OCI-LY1 (cell line): ENCODE results near the gene CALHM5.

Source experiments
- H2AFZ ChIP-seq: fragments of 200-600 bp; sonication (generic), shearing (Covaris generic); 2 replicates; pipeline ENCODE4 v1.6.0; 2014; ENCODE audit warnings: antibody characterized with exemption, mild to moderate bottlenecking, low read length
- H3F3A ChIP-seq: fragments of 200-600 bp; sonication (generic), shearing (Covaris generic); 2 replicates; pipeline ENCODE4 v1.6.0; 2014; ENCODE audit warnings: mild to moderate bottlenecking, antibody characterized with exemption, low read length, moderate library complexity; ENCODE audit not compliant: insufficient read depth
- H3K27ac ChIP-seq: fragments of 200-600 bp; sonication (generic); 2 replicates; pipeline ENCODE4 v1.5.1; 2014; ENCODE audit warnings: low read length, mixed run types, mild to moderate bottlenecking, low read depth; ENCODE audit not compliant: poor library complexity, severe bottlenecking
- H3K27me3 ChIP-seq: fragments of 200-600 bp; sonication (generic); 2 replicates; pipeline ENCODE4 v1.6.0; 2014; ENCODE audit warnings: antibody characterized with exemption, mild to moderate bottlenecking, low read length, moderate library complexity; ENCODE audit not compliant: insufficient read depth
- H3K36me3 ChIP-seq: fragments of 200-600 bp; sonication (generic); 2 replicates; pipeline ENCODE4 v1.6.1; 2014; ENCODE audit warnings: mild to moderate bottlenecking, antibody characterized with exemption, low read length, moderate library complexity, mixed read lengths; ENCODE audit not compliant: insufficient read depth
- H3K4me1 ChIP-seq: fragments of 200-600 bp; sonication (generic); 2 replicates; pipeline ENCODE4 v1.5.1; 2014; ENCODE audit warnings: mild to moderate bottlenecking, low read length, moderate library complexity; ENCODE audit not compliant: insufficient read depth, severe bottlenecking
- H3K4me2 ChIP-seq: fragments of 200-600 bp; sonication (generic), shearing (Covaris generic); 2 replicates; pipeline ENCODE4 v1.6.1; 2014; ENCODE audit warnings: low read length
- H3K4me3 ChIP-seq: fragments of 200-600 bp; sonication (generic); 2 replicates; pipeline ENCODE4 v1.5.1; 2014; ENCODE audit warnings: low read length, low read depth, mild to moderate bottlenecking, mixed read lengths; ENCODE audit not compliant: poor library complexity, severe bottlenecking
- H3K79me2 ChIP-seq: fragments of 200-600 bp; shearing (Covaris generic); 2 replicates; pipeline ENCODE4 v1.6.1; 2016; ENCODE audit warnings: mixed run types, low read length, mixed read lengths; ENCODE audit not compliant: insufficient read depth
- H3K9ac ChIP-seq: fragments of 200-600 bp; sonication (generic), shearing (Covaris generic); 2 replicates; pipeline ENCODE4 v1.6.1; 2014; ENCODE audit warnings: mild to moderate bottlenecking, low read length, mixed read lengths
- H3K9me2 ChIP-seq: fragments of 200-600 bp; sonication (generic), shearing (Covaris generic); 2 replicates; pipeline ENCODE4 v1.6.1; 2014; ENCODE audit warnings: low read depth, mild to moderate bottlenecking, low read length, mixed read lengths
- H3K9me3 ChIP-seq: fragments of 200-600 bp; shearing (Covaris generic); 2 replicates; pipeline ENCODE4 v1.6.1; 2014; ENCODE audit warnings: low read length, mixed read lengths
- H4K20me1 ChIP-seq: fragments of 200-600 bp; sonication (generic), shearing (Covaris generic); 2 replicates; pipeline ENCODE4 v1.6.0; 2016; ENCODE audit warnings: mild to moderate bottlenecking, low read length; ENCODE audit not compliant: insufficient read depth
- EZH2 ChIP-seq: fragments of 200-600 bp; sonication (generic), shearing (Covaris generic); IDR thresholded peaks from 2 replicates; pipeline ENCODE4 v1.8.0; 2017; ENCODE audit warnings: borderline replicate concordance, mixed run types, mild to moderate bottlenecking, antibody characterized with exemption, low read length, moderate library complexity, mixed read lengths
- TF ChIP-seq, protein P1 (sequence below): fragments of 200-600 bp; sonication (generic), shearing (Covaris generic); IDR thresholded peaks from 2 replicates; pipeline ENCODE4 v1.5.1; 2017; ENCODE audit warnings: mild to moderate bottlenecking, antibody characterized with exemption, low read length, moderate library complexity, mixed read lengths

Gene CALHM5

DNA sequence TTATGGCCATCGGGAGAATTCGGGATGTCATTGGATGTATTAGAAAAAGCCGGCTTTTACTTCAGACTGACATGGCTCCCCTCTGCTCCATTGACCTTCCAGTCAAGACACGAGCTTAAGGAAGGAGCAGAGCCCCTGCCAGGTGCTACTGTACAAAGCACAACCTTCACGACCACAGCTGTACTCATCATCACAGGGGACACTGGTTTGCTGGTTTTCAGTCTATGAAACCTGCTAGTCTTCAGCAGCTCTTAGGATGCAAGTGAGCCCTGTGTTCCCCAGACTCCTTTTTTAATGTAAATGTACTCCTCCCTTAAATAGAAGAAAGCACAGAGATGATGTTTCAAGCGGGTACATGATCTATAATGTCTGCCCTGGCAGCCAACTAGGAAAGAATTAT is 35.9 kb downstream of the CALHM5 start:
- Histone ChIP-seq H3K27ac (no peak overlapping the region), H3K4me3 (no peak overlapping the region), H2AFZ (no peak overlapping the region), H4K20me1 (no peaks in the 10 kb centered on the region), H3K36me3 (no peaks in the 10 kb centered on the region), H3K9me2 (no peaks in the 10 kb centered on the region), H3K27me3 (no peaks in the 10 kb centered on the region), H3K4me2 (no peak overlapping the region), H3K9ac (no peak overlapping the region), H3K79me2 (no peaks in the 10 kb centered on the region), H3K9me3 (no peaks in the 10 kb centered on the region), H3K4me1 (no peaks in the 10 kb centered on the region), H3F3A (no peaks in the 10 kb centered on the region)
- TF ChIP-seq, protein P1, sequence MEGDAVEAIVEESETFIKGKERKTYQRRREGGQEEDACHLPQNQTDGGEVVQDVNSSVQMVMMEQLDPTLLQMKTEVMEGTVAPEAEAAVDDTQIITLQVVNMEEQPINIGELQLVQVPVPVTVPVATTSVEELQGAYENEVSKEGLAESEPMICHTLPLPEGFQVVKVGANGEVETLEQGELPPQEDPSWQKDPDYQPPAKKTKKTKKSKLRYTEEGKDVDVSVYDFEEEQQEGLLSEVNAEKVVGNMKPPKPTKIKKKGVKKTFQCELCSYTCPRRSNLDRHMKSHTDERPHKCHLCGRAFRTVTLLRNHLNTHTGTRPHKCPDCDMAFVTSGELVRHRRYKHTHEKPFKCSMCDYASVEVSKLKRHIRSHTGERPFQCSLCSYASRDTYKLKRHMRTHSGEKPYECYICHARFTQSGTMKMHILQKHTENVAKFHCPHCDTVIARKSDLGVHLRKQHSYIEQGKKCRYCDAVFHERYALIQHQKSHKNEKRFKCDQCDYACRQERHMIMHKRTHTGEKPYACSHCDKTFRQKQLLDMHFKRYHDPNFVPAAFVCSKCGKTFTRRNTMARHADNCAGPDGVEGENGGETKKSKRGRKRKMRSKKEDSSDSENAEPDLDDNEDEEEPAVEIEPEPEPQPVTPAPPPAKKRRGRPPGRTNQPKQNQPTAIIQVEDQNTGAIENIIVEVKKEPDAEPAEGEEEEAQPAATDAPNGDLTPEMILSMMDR, result no peak
- TF ChIP-seq EZH2, result no peak

DNA sequence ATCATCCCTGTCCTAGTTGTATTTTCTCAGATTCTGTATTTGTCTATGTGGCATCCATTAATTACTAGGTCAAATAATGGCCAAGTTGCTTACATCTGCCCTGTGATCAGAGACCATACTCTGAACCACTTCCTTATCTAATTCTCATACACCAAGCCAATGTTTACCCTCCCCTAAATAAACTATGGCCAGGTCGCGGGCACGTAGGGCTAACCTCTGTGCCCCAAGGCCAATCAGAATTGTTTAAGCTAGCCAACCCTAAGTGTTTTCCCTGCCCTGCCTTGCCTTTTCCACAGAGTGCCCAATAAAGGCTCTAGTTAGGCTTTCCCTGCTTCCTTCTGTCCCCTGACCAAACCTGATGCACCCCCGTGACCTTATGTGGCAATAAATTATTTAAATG is 39.4 kb downstream of the CALHM5 start:
- H3K4me1 ChIP-seq, result no peaks in the 10 kb centered on the region
- no peak overlapping the region for H2AFZ ChIP-seq
- no peaks in the 10 kb centered on the region for H3K9me3 ChIP-seq
- no peaks in the 10 kb centered on the region for H3K79me2 ChIP-seq
- no peak overlapping the region for H3K9ac ChIP-seq
- H3K4me2 ChIP-seq, result no peak overlapping the region
- no peaks in the 10 kb centered on the region for H3K36me3 ChIP-seq
- no peak overlapping the region for H3K4me3 ChIP-seq
- H4K20me1 ChIP-seq, result no peaks in the 10 kb centered on the region
- no peaks in the 10 kb centered on the region for H3K9me2 ChIP-seq
- no peak overlapping the region for H3K27ac ChIP-seq
- H3K27me3 ChIP-seq, result no peaks in the 10 kb centered on the region
- H3F3A ChIP-seq, result no peaks in the 10 kb centered on the region
- no peak for TF ChIP-seq EZH2

DNA sequence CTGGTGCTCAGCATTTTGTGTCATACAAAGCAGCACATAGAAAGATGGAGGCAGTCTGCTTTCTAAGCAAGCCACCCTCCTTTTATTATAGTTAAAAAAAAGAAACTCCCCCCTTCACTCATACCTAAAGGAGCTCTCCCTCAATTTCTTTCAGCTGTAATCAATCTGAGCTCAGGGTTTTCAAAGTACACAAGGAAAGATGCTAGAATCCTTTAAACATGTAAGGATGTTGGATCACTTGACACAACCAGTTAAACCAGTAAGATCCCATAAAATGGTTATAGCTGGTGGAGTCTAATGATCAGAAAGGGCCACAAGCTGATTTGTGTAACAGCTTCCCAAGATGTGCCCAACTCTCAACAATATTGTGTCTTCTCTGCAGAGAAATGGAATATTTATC is 42.0 kb downstream of the CALHM5 start, which contains the start of gene CALHM4:
Gene CALHM4 (plus strand): TSS at position 301 of the 400 bp plus-strand sequence. CDS start 43 bp downstream, at position 344.
- H3K27me3 ChIP-seq, result no peaks in the 10 kb centered on the region
- no peak within 1 kb of the TSS for H3K9ac ChIP-seq
- no peaks in the 10 kb centered on the region for H3K79me2 ChIP-seq
- H3K9me3 ChIP-seq, result no peaks in the 10 kb centered on the region
- no peak within 1 kb of the TSS for H3K4me3 ChIP-seq
- H2AFZ ChIP-seq, result no peak within 1 kb of the TSS
- no peak for TF ChIP-seq EZH2
- TF ChIP-seq, protein P1, result no peak
- no peaks in the 10 kb centered on the region for H3K36me3 ChIP-seq
- H3K4me2 ChIP-seq, result no peak within 1 kb of the TSS
- H3K27ac ChIP-seq, result no peak within 1 kb of the TSS
- H3K4me1 ChIP-seq, result no peaks in the 10 kb centered on the region
- no peaks in the 10 kb centered on the region for H3F3A ChIP-seq
- no peaks in the 10 kb centered on the region for H3K9me2 ChIP-seq
- H4K20me1 ChIP-seq, result no peaks in the 10 kb centered on the region

DNA sequence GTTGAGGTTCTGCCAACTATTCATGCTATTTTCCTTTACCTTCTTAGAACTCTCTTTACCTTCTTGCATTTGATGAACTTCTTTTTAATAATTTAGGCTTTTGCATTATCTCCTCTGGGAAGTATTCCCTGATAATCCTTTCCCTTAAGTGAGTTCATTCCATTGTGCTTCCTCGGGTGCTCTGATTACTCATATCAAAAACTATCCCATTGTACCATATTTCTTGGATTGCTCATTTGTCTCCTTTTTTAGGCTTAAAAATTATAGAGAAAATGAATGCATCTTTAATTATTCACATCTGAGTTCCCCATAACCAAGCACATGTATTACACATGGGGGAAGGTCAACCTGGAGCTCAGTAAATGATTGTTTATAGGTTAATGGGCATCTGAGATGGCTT is 44.6 kb downstream of the CALHM5 start:
- no peak overlapping the region for H2AFZ ChIP-seq
- H4K20me1 ChIP-seq, result no peaks in the 10 kb centered on the region
- H3K9me3 ChIP-seq, result no peaks in the 10 kb centered on the region
- no peaks in the 10 kb centered on the region for H3K36me3 ChIP-seq
- H3K4me3 ChIP-seq, result no peak overlapping the region
- TF ChIP-seq EZH2, result no peak
- TF ChIP-seq, protein P1, result no peak
- no peak overlapping the region for H3K27ac ChIP-seq
- no peaks in the 10 kb centered on the region for H3K4me1 ChIP-seq
- H3F3A ChIP-seq, result no peaks in the 10 kb centered on the region
- no peaks in the 10 kb centered on the region for H3K27me3 ChIP-seq
- no peaks in the 10 kb centered on the region for H3K79me2 ChIP-seq
- no peaks in the 10 kb centered on the region for H3K9me2 ChIP-seq
- no peak overlapping the region for H3K9ac ChIP-seq
- no peak overlapping the region for H3K4me2 ChIP-seq
